ENCODE results near the gene SPDYC.
A peak's percentile ranks its signal among the peaks of the same experiment; 100 is the strongest.
"Not testable (repeated sequence)": the region's sequence is repeated elsewhere in the genome, so short reads cannot be mapped to it uniquely, and the experiment has no call there.

SPDYC gene

DNA sequence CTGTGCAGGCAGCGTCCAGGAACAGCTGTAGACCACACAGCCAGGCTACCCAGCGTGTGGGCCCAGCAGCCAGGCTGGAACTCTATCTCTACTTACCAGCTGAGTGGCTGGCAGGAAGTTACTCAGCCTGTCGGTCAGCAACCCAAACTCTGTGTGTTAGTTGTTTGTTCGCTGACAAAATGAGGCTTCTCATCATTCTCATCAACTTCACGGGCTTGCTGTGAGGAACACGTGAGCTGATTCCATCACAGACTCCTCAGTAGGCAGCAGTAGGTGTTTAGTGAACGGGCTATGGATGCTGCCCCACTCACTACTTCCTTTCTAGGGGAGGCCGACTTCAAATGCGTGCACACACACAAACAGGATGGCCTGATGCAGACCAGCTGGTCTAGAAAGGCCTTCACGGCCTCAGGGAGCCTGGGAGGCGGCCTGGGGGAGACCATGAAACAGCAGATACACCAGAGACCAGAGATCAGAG lies 830 bp upstream of the SPDYC start:
- DNase-seq (ENCODE audit: low spot score), result no peak

DNA sequence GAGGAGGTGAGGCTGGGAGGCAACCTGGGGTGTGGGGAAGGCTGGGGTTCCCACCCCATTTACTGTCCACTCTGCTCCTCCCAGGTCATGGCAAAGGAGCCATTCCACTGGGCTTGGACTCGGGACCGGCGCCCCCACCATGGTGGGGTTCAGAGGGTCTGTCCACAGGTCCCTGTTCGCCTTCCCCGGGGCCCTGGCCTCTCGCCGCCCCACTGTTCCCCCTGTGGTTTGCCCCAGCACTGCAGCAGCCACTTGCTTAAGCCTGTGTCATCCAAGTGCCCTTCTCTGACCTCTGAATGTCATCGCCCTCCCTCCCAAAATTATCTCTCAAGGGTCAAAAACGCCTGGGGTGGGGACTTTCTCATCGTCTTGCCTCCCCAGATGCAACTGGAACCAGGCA lies 2.6 kb downstream of the SPDYC start:
- DNase-seq (ENCODE audit: low spot score), result no peak

- not testable (repeated sequence) for DNase-seq (ENCODE audit: low spot score)
These were observed 4.6 kb downstream of the SPDYC start for GRCh38 chr11:65174571-65175010.

- DNase-seq (ENCODE audit: low spot score), result peak; percentile 37
These were observed 11.0 kb downstream of the SPDYC start for GRCh38 chr11:65180877-65181568.

DNA sequence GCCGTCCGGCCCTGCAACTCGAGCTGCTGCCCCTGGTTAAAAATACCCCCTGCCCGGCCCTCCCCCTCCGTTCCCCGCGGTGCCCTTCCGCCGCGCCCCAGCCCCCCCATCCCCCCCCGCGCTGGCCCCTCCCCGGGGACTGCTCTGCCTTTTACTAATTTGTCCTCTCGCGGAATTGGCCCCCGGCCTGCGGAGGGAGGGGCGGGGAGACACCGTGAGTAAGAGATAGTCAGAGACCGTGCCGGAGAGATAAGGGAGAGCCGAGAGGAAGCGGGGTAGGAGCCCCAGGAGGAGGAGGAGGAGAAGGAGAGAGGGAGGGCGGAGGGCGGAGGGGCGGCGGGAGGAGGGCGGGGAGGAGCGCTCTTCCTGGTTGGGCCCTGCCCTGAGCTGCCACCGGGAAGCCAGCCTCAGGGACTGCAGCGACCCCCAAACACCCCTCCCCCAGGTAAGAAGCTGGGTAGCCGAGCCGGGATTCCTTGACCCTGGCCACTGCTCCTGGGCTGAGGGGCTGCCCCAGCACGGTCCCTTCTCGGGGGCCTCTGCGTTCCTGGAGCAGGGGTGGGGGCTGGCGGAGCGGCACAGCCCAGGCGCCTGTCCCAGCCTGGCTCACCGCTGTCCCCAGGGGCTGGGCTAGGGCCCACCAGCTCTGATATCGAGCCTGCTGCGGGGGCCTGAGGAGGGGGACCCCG lies 11.7 kb downstream of the SPDYC start, which contains the start of gene CAPN1:
TSS of gene CAPN1 (plus strand) at position 360 of the 689 bp plus-strand sequence. CDS start 774 bp downstream, outside the sequence.
- DNase-seq (ENCODE audit: low spot score), result peak; percentile 81

GRCh38 chr11:65182258-65183170 lies 12.5 kb downstream of the SPDYC start:
- DNase-seq (ENCODE audit: low spot score), result no peak

GRCh38 chr11:65183201-65183891 lies 13.3 kb downstream of the SPDYC start:
- DNase-seq (ENCODE audit: low spot score), result no peak

GRCh38 chr11:65184146-65184545 lies 14.1 kb downstream of the SPDYC start:
- DNase-seq (ENCODE audit: low spot score), result no peak

- no peak for DNase-seq (ENCODE audit: low spot score)
These were observed 15.1 kb downstream of the SPDYC start for GRCh38 chr11:65185171-65185570.

- no peak for DNase-seq (ENCODE audit: low spot score)
These were observed 15.9 kb downstream of the SPDYC start for GRCh38 chr11:65185869-65186341.

- no peak for DNase-seq (ENCODE audit: low spot score)
These were observed 16.7 kb downstream of the SPDYC start for GRCh38 chr11:65186701-65187100.

DNA sequence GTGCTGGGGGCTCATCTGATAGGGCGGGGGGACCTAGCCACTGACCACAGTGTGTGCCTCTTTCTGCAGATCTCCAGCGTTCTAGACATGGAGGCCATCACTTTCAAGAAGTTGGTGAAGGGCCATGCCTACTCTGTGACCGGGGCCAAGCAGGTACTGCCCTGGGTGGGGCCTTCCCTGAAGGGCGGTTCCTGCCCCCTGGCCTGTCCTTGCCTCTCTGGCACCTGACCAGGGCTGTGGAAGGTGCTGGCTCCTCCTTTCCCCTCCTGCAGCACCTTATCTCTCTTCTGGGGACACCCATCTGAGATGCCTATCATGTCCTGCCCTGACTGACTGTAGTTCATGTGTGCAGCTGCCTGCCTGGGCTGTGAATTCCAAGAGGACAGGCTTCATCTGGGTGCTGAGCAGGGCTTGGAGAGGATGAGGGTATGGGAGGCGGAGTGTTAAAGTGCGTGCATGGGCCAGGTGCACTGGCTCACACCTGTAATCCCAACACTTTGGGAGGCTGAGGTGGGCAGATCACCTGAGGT lies 17.2 kb downstream of the SPDYC start:
- DNase-seq (ENCODE audit: low spot score), result no peak

- no peak for DNase-seq (ENCODE audit: low spot score)
These were observed 18.0 kb downstream of the SPDYC start for GRCh38 chr11:65187971-65188461.

DNA sequence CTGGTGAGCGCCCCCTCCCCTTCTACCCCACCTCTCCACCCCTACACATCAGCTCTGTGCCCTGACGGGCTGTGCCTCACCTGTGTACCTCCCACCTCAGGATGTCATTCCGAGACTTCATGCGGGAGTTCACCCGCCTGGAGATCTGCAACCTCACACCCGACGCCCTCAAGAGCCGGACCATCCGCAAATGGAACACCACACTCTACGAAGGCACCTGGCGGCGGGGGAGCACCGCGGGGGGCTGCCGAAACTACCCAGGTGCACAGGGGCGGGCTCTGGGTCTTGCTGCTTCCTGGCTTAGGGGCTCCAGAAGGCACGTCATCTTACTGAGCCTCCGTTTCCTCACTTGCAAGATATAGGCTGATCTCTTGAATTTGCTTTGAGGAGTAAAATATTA lies 18.5 kb downstream of the SPDYC start:
- DNase-seq (ENCODE audit: low spot score), result no peak

GRCh38 chr11:65189191-65189590 lies 19.2 kb downstream of the SPDYC start:
- DNase-seq (ENCODE audit: low spot score), result no peak

- no peak for DNase-seq (ENCODE audit: low spot score)
These were observed 24.5 kb downstream of the SPDYC start for GRCh38 chr11:65194564-65194963.

DNA sequence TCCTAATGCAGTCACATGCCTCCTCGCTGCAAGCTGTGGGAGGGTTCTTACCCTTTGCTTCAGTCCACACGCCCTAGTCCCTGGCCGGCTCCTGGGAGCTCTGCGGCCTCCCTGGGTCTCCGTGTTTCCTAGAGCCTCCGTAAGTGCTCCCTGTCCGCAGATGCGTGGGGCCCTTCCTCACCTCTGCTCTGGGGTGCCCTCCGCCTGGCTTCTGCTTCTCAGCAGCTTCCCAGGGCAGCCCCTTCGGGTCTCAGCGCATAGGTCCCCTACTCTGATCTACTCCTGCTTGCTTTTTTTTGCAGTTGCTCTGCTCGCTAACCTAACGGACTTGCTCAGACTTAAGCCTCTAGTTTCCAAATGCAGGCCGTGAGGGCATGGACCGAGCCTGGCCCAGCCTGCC lies 34.1 kb downstream of the SPDYC start:
- DNase-seq (ENCODE audit: low spot score), result no peak

- DNase-seq (ENCODE audit: low spot score), result peak; percentile 33
These were observed 34.9 kb downstream of the SPDYC start for GRCh38 chr11:65204646-65205601.

DNA sequence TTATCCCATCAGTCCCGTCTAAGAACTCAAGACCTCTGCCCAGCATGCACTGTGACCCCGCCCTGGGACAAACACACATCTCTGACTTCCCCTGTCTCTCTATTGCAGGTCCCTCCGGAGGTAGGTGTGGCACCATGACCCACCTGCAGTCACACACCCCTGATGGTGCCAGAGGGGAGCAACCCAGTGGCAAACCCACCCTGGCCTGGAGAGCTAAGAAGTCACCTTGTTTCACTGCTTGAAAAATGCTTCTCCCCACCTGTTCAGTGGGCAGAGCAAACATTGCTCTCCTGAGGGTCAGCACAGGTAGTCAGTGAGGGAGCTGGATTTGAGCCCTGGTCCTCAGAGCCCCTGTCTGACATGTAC lies 35.6 kb downstream of the SPDYC start:
- no peak for DNase-seq (ENCODE audit: low spot score)

GRCh38 chr11:65206441-65206841 lies 36.4 kb downstream of the SPDYC start:
- DNase-seq (ENCODE audit: low spot score), result no peak
